H1 (cell line): Measurements from ENCODE around the gene RAPGEF5. TPM values are rescaled to one million over a fixed set of nuclear protein-coding genes. Genes with fewer than 3 reads are reported as not detected.

ENCODE experiments used
- BCL11A ChIP-seq, 2 experiments: IDR thresholded peaks; one replicate each; pipeline ENCODE4 v1.6.1; 2011; ENCODE audit warnings: low read depth in 2 of 2, low read length in 2 of 2, mild to moderate bottlenecking in 2 of 2
- CEBPB ChIP-seq: IDR thresholded peaks from 2 replicates; pipeline ENCODE4 v1.6.1; 2012; ENCODE audit warnings: low read depth, low read length
- HDAC6 ChIP-seq: IDR thresholded peaks from one replicate; pipeline ENCODE4 v1.7.1; 2012; ENCODE audit warnings: low read depth, mild to moderate bottlenecking, inconsistent platforms, low read length, moderate library complexity
- JUND ChIP-seq: IDR thresholded peaks from 2 replicates; pipeline ENCODE4 v1.6.1; 2011; ENCODE audit warnings: mild to moderate bottlenecking, improper control_type of control experiment, low read length
- KDM1A ChIP-seq: fragments of 200-600, 300-600 bp; sonication (generic); IDR thresholded peaks from 2 replicates; pipeline ENCODE4 v1.7.1; 2016; ENCODE audit warnings: mild to moderate bottlenecking, low read length, borderline replicate concordance
- MAFK ChIP-seq: IDR thresholded peaks from 2 replicates; pipeline ENCODE4 v1.6.1; 2012; ENCODE audit warnings: low read depth, mild to moderate bottlenecking, improper control_type of control experiment, low read length
- POU5F1 ChIP-seq: IDR thresholded peaks from 2 replicates; pipeline ENCODE4 v1.6.1; 2011; ENCODE audit warnings: low read depth, mild to moderate bottlenecking, low read length, moderate library complexity
- TAF7 ChIP-seq: optimal IDR thresholded peaks from 2 replicates; pipeline ENCODE3; 2011; ENCODE audit warnings: low read depth, mild to moderate bottlenecking, inconsistent platforms, low read length, moderate library complexity, borderline replicate concordance
- TCF12 ChIP-seq: IDR thresholded peaks from 2 replicates; pipeline ENCODE4 v1.6.1; 2011; ENCODE audit warnings: low read depth, mild to moderate bottlenecking, low read length
- ZNF274 ChIP-seq: IDR thresholded peaks from 2 replicates; pipeline ENCODE4 v1.7.0; 2012; ENCODE audit warnings: low read length, borderline replicate concordance; ENCODE audit errors: extremely low read depth
- polyA plus RNA-seq, 7 experiments: library from polyadenylated mRNA; depleted of rRNA in 3 of 7; stranded (reverse) in 5 of 7; unstranded in 2 of 7; fragments of >200 nt in 5 of 7; fragments of 200-250 nt in 2 of 7; gene quantifications; 1 replicate in 5 of 7; 2 replicates in 1 of 7; 4 replicates in 1 of 7; pipeline versions ENCODE4 v1.2.1 to v1.2.3, GENCODE V29; 2011 to 2013; ENCODE audit warnings: missing spikeins in 2 of 7, mixed read lengths in 2 of 7
- total RNA-seq: library from RNA; stranded (reverse); fragmentation: NEBNext Ultra II Directional; extraction: Animal tissue kit (Norgen Biotek cat#: 25700); gene quantifications from 2 replicates; pipeline ENCODE4 v1.2.1, GENCODE V29; 2021
- TF ChIP-seq, protein P1 (sequence below): fragments of 300-600 bp; sonication (generic); IDR thresholded peaks from 2 replicates; pipeline ENCODE4 v1.7.1; 2012; ENCODE audit warnings: low read length, moderate library complexity, mild to moderate bottlenecking, inconsistent platforms; ENCODE audit not compliant: insufficient replicate concordance

Gene RAPGEF5
- total and polyA plus RNA-seq, 2 of the 8 experiments (the other 6 are each of a cell fraction or from before 2014, with no cell fraction given): 4.4 to 22.9 TPM

DNA sequence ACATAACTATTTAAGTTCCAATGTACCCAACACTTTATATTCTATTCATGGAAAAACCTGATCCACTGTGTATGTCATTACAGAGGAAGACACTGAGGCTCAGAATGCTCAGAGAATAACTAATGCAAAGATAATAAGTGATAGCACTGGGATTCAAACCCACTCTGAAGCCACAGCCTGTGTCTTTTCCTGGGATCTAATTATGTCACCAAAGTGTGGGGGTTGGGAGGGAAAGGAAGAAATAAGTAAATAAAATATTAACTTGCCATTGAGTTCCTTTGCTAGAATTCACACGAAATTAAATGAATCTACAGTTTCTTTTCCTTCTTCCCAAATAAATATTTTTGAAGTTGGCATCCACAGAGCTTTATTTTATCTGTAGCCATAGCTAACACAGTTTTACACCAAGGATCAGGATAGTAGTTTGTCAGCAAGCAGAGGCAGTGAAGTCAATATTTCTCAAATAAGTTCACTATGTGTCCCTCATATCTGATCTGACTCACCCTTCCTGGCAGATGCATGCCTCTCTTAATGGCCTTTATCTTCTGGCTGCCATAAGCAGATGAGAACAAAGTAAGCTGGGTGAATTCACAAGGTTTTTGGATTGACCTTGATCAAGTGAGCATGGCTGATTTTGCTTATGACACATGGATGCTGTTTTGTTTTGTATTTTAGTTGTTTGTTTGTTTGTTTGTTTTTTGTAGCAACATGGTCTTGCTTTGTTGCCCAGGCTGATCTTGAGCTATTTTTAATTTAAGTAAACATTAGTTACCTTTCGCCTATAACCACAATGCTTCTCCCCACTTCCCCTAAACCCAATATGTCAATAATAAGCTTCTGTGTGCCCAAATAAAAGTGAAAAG, 6.3 kb downstream of the RAPGEF5 start (continued):
- TF ChIP-seq, protein P1, sequence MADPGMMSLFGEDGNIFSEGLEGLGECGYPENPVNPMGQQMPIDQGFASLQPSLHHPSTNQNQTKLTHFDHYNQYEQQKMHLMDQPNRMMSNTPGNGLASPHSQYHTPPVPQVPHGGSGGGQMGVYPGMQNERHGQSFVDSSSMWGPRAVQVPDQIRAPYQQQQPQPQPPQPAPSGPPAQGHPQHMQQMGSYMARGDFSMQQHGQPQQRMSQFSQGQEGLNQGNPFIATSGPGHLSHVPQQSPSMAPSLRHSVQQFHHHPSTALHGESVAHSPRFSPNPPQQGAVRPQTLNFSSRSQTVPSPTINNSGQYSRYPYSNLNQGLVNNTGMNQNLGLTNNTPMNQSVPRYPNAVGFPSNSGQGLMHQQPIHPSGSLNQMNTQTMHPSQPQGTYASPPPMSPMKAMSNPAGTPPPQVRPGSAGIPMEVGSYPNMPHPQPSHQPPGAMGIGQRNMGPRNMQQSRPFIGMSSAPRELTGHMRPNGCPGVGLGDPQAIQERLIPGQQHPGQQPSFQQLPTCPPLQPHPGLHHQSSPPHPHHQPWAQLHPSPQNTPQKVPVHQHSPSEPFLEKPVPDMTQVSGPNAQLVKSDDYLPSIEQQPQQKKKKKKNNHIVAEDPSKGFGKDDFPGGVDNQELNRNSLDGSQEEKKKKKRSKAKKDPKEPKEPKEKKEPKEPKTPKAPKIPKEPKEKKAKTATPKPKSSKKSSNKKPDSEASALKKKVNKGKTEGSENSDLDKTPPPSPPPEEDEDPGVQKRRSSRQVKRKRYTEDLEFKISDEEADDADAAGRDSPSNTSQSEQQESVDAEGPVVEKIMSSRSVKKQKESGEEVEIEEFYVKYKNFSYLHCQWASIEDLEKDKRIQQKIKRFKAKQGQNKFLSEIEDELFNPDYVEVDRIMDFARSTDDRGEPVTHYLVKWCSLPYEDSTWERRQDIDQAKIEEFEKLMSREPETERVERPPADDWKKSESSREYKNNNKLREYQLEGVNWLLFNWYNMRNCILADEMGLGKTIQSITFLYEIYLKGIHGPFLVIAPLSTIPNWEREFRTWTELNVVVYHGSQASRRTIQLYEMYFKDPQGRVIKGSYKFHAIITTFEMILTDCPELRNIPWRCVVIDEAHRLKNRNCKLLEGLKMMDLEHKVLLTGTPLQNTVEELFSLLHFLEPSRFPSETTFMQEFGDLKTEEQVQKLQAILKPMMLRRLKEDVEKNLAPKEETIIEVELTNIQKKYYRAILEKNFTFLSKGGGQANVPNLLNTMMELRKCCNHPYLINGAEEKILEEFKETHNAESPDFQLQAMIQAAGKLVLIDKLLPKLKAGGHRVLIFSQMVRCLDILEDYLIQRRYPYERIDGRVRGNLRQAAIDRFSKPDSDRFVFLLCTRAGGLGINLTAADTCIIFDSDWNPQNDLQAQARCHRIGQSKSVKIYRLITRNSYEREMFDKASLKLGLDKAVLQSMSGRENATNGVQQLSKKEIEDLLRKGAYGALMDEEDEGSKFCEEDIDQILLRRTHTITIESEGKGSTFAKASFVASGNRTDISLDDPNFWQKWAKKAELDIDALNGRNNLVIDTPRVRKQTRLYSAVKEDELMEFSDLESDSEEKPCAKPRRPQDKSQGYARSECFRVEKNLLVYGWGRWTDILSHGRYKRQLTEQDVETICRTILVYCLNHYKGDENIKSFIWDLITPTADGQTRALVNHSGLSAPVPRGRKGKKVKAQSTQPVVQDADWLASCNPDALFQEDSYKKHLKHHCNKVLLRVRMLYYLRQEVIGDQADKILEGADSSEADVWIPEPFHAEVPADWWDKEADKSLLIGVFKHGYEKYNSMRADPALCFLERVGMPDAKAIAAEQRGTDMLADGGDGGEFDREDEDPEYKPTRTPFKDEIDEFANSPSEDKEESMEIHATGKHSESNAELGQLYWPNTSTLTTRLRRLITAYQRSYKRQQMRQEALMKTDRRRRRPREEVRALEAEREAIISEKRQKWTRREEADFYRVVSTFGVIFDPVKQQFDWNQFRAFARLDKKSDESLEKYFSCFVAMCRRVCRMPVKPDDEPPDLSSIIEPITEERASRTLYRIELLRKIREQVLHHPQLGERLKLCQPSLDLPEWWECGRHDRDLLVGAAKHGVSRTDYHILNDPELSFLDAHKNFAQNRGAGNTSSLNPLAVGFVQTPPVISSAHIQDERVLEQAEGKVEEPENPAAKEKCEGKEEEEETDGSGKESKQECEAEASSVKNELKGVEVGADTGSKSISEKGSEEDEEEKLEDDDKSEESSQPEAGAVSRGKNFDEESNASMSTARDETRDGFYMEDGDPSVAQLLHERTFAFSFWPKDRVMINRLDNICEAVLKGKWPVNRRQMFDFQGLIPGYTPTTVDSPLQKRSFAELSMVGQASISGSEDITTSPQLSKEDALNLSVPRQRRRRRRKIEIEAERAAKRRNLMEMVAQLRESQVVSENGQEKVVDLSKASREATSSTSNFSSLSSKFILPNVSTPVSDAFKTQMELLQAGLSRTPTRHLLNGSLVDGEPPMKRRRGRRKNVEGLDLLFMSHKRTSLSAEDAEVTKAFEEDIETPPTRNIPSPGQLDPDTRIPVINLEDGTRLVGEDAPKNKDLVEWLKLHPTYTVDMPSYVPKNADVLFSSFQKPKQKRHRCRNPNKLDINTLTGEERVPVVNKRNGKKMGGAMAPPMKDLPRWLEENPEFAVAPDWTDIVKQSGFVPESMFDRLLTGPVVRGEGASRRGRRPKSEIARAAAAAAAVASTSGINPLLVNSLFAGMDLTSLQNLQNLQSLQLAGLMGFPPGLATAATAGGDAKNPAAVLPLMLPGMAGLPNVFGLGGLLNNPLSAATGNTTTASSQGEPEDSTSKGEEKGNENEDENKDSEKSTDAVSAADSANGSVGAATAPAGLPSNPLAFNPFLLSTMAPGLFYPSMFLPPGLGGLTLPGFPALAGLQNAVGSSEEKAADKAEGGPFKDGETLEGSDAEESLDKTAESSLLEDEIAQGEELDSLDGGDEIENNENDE: no peak
- TF ChIP-seq KDM1A (no peak), JUND (no peak), POU5F1 (no peak), CEBPB (no peak), BCL11A (IDR thresholded peaks at IDR 0.05; ENCODE audit: low read depth in 2 of 2, low read length in 2 of 2) (no peak), MAFK (no peak), ZNF274 (no peak), TCF12 (no peak), TAF7 (no peak), HDAC6 (no peak)
